DND-41 (cell line): ENCODE data around the gene FSIP1.

Experiments used
- ATAC-seq: fragments of 200-7000 bp; cut with Tn5 transposase; 3 replicates; pipeline ENCODE4 v1.9.1; 2021; ENCODE audit warnings: low read depth; ENCODE audit not compliant: insufficient read depth
- DNase-seq: peaks from one replicate; pipeline ENCODE4 v3.0.0-alpha.2; 2020
- H2AFZ ChIP-seq: 2 replicates; pipeline ENCODE4 v1.6.0; 2012; ENCODE audit warnings: low read depth, low read length
- H3K27ac ChIP-seq: 2 replicates; pipeline ENCODE4 v1.5.1; 2012; ENCODE audit warnings: low read length, inconsistent platforms
- H3K27me3 ChIP-seq: fragments of 200-600 bp; sonication (generic); 2 replicates; pipeline ENCODE4 v1.6.0; 2012; ENCODE audit warnings: low read length, mild to moderate bottlenecking, inconsistent platforms; ENCODE audit not compliant: insufficient read depth, poor library complexity
- H3K36me3 ChIP-seq: 2 replicates; pipeline ENCODE4 v1.5.1; 2012; ENCODE audit warnings: low read length, inconsistent platforms; ENCODE audit not compliant: insufficient read depth
- H3K4me1 ChIP-seq: 2 replicates; pipeline ENCODE4 v1.5.1; 2012; ENCODE audit warnings: mild to moderate bottlenecking, low read length; ENCODE audit not compliant: insufficient read depth
- H3K4me2 ChIP-seq: 2 replicates; pipeline ENCODE4 v1.6.0; 2012; ENCODE audit warnings: mild to moderate bottlenecking, moderate library complexity, low read length, inconsistent platforms; ENCODE audit not compliant: insufficient read depth
- H3K4me3 ChIP-seq, 2 experiments: fragments of 200-600 bp in 1 of 2; shearing (Covaris generic) in 1 of 2; 2 replicates each; pipeline ENCODE4 v1.5.1; 2012 to 2016; ENCODE audit warnings: inconsistent platforms in 2 of 2, low read length in 2 of 2, mild to moderate bottlenecking in 2 of 2, low read depth in 1 of 2, moderate library complexity in 1 of 2
- H3K79me2 ChIP-seq: 2 replicates; pipeline ENCODE4 v1.6.0; 2012; ENCODE audit warnings: low read length, inconsistent platforms; ENCODE audit not compliant: insufficient read depth
- H3K9ac ChIP-seq: 2 replicates; pipeline ENCODE4 v1.6.0; 2012; ENCODE audit warnings: low read depth, mild to moderate bottlenecking, inconsistent platforms, low read length, moderate library complexity
- H3K9me3 ChIP-seq: 2 replicates; pipeline ENCODE4 v1.5.1; 2012; ENCODE audit warnings: low read length, moderate library complexity, mild to moderate bottlenecking, inconsistent platforms; ENCODE audit not compliant: insufficient read depth, severe bottlenecking
- H4K20me1 ChIP-seq: 2 replicates; pipeline ENCODE4 v1.6.0; 2012; ENCODE audit warnings: low read length; ENCODE audit not compliant: insufficient read depth
- EZH2 ChIP-seq: IDR thresholded peaks from 3 replicates; pipeline ENCODE4 v1.6.1; 2012; ENCODE audit warnings: borderline replicate concordance, low read depth, mild to moderate bottlenecking, moderate library complexity, low read length, inconsistent platforms; ENCODE audit not compliant: severe bottlenecking
- TF ChIP-seq, protein P1 (sequence below): IDR thresholded peaks from 2 replicates; pipeline ENCODE4 v1.5.1; 2012; ENCODE audit warnings: borderline replicate concordance, low read length, moderate library complexity, mild to moderate bottlenecking; ENCODE audit not compliant: poor library complexity, severe bottlenecking; ENCODE audit errors: extremely low read depth

The FSIP1 gene

DNA sequence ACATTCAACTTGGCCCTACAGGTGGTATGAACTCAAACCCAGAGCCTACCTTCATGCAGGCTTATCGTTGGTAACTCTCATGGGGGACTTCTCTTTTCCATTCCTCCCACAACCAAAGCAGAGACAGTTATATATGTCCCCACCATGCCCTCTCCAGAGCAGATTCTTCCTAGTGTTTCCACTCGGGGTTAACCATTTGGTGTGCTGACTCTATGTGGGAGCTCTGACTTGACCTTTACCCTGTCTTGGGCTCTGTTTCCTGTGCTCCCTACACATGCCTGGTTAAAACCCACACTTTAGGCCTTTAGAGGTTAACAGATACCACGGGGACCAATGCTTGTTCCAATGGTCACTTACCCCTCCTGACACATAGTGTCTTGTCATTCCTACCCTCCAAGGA lies 80.7 kb downstream of the FSIP1 start:
- TF ChIP-seq, protein P1, sequence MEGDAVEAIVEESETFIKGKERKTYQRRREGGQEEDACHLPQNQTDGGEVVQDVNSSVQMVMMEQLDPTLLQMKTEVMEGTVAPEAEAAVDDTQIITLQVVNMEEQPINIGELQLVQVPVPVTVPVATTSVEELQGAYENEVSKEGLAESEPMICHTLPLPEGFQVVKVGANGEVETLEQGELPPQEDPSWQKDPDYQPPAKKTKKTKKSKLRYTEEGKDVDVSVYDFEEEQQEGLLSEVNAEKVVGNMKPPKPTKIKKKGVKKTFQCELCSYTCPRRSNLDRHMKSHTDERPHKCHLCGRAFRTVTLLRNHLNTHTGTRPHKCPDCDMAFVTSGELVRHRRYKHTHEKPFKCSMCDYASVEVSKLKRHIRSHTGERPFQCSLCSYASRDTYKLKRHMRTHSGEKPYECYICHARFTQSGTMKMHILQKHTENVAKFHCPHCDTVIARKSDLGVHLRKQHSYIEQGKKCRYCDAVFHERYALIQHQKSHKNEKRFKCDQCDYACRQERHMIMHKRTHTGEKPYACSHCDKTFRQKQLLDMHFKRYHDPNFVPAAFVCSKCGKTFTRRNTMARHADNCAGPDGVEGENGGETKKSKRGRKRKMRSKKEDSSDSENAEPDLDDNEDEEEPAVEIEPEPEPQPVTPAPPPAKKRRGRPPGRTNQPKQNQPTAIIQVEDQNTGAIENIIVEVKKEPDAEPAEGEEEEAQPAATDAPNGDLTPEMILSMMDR, result no peak
- TF ChIP-seq EZH2, result no peak
- H2AFZ ChIP-seq, result no peak overlapping the region
- no peaks in the 10 kb centered on the region for H3K4me1 ChIP-seq
- H4K20me1 ChIP-seq, result no peaks in the 10 kb centered on the region
- peaks cover 17% of the 10 kb centered on the region for H3K27me3 ChIP-seq
- no peaks in the 10 kb centered on the region for H3K36me3 ChIP-seq
- no peaks in the 10 kb centered on the region for H3K9me3 ChIP-seq
- no peak for ATAC-seq
- H3K79me2 ChIP-seq, result no peaks in the 10 kb centered on the region
- no peak overlapping the region for H3K4me2 ChIP-seq
- no peak overlapping the region for H3K27ac ChIP-seq
- H3K9ac ChIP-seq, result no peak overlapping the region
- no peak for DNase-seq
- H3K4me3 ChIP-seq, result no peak overlapping the region

DNA sequence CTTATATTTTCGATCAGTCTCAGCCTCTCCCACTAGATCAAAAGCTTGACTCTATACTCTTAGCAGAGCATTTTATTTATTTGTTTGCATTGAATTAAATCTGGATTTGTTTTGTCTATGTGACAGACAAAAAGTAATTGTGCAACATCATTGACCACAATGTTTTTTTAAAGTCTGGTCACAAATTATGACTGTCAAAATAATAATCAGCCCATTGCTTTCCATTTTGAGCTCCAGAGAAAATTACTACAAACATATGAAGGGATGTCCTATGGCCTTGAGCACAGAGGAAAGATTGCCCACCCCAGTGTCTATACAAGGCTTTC lies 82.3 kb downstream of the FSIP1 start:
- Histone ChIP-seq H3K4me3 (no peak overlapping the region), H3K36me3 (no peaks in the 10 kb centered on the region), H3K4me1 (no peaks in the 10 kb centered on the region), H3K9me3 (no peaks in the 10 kb centered on the region), H3K79me2 (no peaks in the 10 kb centered on the region), H4K20me1 (no peaks in the 10 kb centered on the region), H3K27ac (no peak overlapping the region), H3K9ac (no peak overlapping the region), H3K27me3 (peaks cover 17% of the 10 kb centered on the region), H3K4me2 (no peak overlapping the region), H2AFZ (no peak overlapping the region)
- TF ChIP-seq EZH2, result no peak
- TF ChIP-seq, protein P1, result no peak
- ATAC-seq (no peak), DNase-seq (no peak)

DNA sequence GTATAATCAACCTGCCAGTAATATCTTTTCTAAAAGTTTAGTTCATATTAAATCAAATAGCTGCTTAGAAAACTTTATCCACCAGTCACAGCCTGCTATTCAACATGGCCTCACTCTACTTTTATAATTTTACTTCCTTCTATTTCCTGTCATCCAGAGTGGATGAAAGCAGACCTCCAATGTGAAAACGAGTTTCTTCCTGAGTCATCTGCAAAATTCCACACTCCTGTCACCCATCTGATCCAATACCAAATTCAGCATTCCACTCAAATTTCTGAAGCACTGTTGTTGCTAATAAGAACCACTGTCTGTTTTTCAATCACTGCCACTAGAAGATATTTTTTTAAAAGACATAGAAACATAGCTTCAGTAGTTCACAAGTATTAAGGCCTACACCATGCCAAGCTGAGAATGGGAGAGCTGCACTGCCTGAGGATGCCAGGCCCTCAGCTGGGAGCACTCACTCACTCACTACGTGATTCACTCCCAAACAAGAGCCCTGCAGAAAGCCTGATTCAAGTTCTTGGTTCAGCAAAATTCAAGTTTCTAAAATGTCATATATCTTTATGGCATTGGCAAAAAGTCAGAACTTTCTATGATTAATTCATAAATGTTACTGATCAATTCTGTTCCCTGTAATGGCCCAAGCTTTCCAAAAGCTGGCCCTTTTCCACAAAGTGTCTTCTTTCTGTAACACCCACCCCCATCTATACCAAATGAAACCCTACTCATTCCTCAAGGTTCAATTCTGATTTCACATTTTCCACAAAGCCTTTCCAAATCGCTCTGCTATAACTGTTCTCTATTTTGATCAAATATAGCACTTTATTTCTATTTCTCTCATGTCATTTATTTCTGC lies 82.9 kb downstream of the FSIP1 start:
- TF ChIP-seq, protein P1, result no peak
- TF ChIP-seq EZH2, result no peak
- Histone ChIP-seq H2AFZ (no peak overlapping the region), H3K27me3 (peaks cover 15% of the 10 kb centered on the region), H4K20me1 (no peaks in the 10 kb centered on the region), H3K9me3 (no peaks in the 10 kb centered on the region), H3K79me2 (no peaks in the 10 kb centered on the region), H3K27ac (no peak overlapping the region), H3K4me3 (no peak overlapping the region), H3K4me2 (no peak overlapping the region), H3K36me3 (no peaks in the 10 kb centered on the region), H3K4me1 (no peaks in the 10 kb centered on the region), H3K9ac (no peak overlapping the region)
- DNase-seq (no peak), ATAC-seq (no peak)
